ENCODE results near the gene ARID2.

ARID2 gene

GRCh38 chr12:45907955-45908354, 178.4 kb downstream of the ARID2 start:
- no peak for TF ChIP-seq CTCF (IDR thresholded peaks at IDR 0.05; ENCODE audit: control insufficient read depth, insufficient read depth, low read depth, low read length, missing control alignments)
- DNase-seq (ENCODE audit: low read depth): no peak
- H3K4me3 ChIP-seq (ENCODE audit: control insufficient read depth, low read depth, low read length): no peak overlapping the region

- DNase-seq (ENCODE audit: low read depth): no peak
- no peak for TF ChIP-seq CTCF (IDR thresholded peaks at IDR 0.05; ENCODE audit: control insufficient read depth, insufficient read depth, low read depth, low read length, missing control alignments)
- no peak overlapping the region for H3K4me3 ChIP-seq (ENCODE audit: control insufficient read depth, low read depth, low read length)
Measured at GRCh38 chr12:45909041-45909713, 179.7 kb downstream of the ARID2 start.

- no peak for DNase-seq (ENCODE audit: low read depth)
- H3K4me3 ChIP-seq (ENCODE audit: control insufficient read depth, low read depth, low read length): no peak overlapping the region
- TF ChIP-seq CTCF (IDR thresholded peaks at IDR 0.05; ENCODE audit: control insufficient read depth, insufficient read depth, low read depth, low read length, missing control alignments): no peak
Measured at GRCh38 chr12:45912774-45913173, 183.3 kb downstream of the ARID2 start.

- DNase-seq (ENCODE audit: low read depth): no peak
- H3K4me3 ChIP-seq (ENCODE audit: control insufficient read depth, low read depth, low read length): no peak overlapping the region
- no peak for TF ChIP-seq CTCF (IDR thresholded peaks at IDR 0.05; ENCODE audit: control insufficient read depth, insufficient read depth, low read depth, low read length, missing control alignments)
Measured at GRCh38 chr12:45913631-45914030, 184.1 kb downstream of the ARID2 start.

GRCh38 chr12:45914090-45914489, 184.6 kb downstream of the ARID2 start:
- peak; percentile 49 for DNase-seq (ENCODE audit: low read depth)
- no peak for TF ChIP-seq CTCF (IDR thresholded peaks at IDR 0.05; ENCODE audit: control insufficient read depth, insufficient read depth, low read depth, low read length, missing control alignments)
- H3K4me3 ChIP-seq (ENCODE audit: control insufficient read depth, low read depth, low read length): no peak overlapping the region

GRCh38 chr12:45915405-45915804, 185.9 kb downstream of the ARID2 start:
- no peak for TF ChIP-seq CTCF (IDR thresholded peaks at IDR 0.05; ENCODE audit: control insufficient read depth, insufficient read depth, low read depth, low read length, missing control alignments)
- no peak overlapping the region for H3K4me3 ChIP-seq (ENCODE audit: control insufficient read depth, low read depth, low read length)
- no peak for DNase-seq (ENCODE audit: low read depth)

Data from AG09309 (cell line).